ENCODE data around the gene CNIH2. TPM values are rescaled to one million over a fixed set of nuclear protein-coding genes. Genes with fewer than 3 reads are reported as not detected.

Gene CNIH2
- total RNA-seq, 1 donor from 2014 or later: 46.0 TPM

DNA sequence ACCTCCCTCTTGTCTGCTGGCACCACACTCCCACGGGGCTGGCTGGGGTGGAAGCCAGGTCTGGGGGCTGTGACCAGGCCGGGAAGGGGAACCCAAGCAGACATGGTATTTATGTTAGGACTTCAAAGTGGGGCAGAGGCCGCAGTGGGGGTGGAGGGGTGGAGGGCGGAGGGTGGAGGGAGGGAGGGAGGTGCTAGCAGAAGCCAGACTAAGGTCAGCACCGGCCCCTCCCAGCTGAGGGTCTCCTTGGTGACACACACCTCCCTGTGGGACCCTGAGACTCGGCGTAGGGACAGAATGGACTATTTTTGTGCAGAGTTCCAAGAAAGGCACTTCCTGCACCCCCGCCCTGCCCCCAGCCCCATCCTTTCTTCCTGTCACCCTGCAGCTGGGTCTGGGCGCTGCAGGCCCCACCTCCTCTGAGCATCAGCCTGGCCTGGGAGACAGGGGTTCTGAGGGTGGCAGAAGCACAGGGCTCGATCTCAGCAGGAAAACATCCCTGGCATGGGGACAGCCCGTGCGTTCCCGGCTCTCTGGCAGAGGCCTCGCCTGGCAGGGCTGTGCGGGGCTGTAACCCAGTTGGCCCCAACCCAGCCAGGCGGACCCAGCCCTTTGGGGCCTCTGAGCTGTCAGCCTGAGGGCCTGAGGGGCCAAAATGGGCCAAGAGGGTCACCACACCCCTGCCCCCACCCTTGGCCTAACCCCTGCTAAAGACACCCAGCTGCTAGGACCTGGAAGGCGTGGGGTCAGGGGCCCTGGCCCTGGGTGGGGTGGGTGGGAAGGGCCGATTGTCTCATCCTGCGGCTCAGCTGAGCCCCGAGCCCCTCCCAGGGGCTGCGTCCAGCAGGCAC, 48.5 kb downstream of the CNIH2 start:
- Mint-ChIP-seq H3K4me1 (peaks cover 49% of the 10 kb centered on the region), H3K9me3 (peaks cover 8% of the 10 kb centered on the region), H3K27ac (ENCODE audit: unreplicated experiment) (peak overlapping the region; percentile 39), H3K4me3 (peak overlapping the region; percentile 27), H3K36me3 (ENCODE audit: low read depth) (no peaks in the 10 kb centered on the region), H3K27me3 (ENCODE audit: low read depth) (no peaks in the 10 kb centered on the region)
- TF ChIP-seq, protein P1, sequence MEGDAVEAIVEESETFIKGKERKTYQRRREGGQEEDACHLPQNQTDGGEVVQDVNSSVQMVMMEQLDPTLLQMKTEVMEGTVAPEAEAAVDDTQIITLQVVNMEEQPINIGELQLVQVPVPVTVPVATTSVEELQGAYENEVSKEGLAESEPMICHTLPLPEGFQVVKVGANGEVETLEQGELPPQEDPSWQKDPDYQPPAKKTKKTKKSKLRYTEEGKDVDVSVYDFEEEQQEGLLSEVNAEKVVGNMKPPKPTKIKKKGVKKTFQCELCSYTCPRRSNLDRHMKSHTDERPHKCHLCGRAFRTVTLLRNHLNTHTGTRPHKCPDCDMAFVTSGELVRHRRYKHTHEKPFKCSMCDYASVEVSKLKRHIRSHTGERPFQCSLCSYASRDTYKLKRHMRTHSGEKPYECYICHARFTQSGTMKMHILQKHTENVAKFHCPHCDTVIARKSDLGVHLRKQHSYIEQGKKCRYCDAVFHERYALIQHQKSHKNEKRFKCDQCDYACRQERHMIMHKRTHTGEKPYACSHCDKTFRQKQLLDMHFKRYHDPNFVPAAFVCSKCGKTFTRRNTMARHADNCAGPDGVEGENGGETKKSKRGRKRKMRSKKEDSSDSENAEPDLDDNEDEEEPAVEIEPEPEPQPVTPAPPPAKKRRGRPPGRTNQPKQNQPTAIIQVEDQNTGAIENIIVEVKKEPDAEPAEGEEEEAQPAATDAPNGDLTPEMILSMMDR (conservative IDR thresholded peaks at IDR 0.05): no peak
- DNase-seq (ENCODE audit: low read depth, low spot score): no peak

DNA sequence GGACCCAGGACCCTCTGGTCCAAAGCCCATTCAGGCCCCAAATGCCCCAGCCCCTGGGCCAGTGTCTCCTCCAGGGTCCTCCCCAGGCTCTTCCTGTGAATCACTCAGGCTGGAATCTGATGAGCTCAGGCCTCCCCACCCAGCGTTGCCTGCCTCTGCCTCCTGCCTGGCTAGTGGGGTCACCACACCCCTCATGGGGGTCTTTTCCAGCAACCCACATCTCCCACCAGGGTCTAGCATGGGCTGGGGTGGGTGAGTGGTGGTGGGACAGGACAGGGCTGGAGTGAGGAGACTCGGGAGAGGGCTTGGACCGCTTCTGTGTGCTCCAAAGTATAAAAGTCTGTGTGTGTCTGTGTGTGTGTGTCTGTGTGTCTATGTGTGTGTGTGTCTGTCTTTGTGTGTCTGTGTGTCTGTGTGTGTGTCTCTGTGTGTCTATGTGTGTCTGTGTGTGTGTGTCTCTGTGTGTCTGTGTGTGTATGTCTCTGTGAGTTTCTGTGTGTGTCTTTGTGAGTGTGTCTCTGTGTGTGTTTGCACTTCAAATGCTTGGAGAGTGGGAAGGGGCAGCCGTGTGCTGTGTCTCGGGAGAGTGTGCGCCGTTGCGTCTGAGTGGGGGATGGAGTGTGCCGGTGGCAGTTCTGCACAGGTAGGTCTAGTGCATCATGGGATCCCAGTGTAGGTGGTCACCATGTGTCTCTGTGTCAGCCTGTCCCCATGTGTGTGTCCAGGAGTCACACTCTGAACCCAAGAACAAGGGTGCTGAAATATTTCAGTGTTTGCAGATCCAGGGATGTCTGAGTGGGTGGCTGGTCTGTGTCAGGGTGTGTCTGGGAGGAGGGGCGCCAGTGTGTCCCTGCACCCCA, 49.4 kb downstream of the CNIH2 start:
- Mint-ChIP-seq H3K9me3 (peaks cover 8% of the 10 kb centered on the region), H3K36me3 (ENCODE audit: low read depth) (no peaks in the 10 kb centered on the region), H3K27ac (ENCODE audit: unreplicated experiment) (peak overlapping the region; percentile 59), H3K4me3 (peak overlapping the region; percentile 0), H3K27me3 (ENCODE audit: low read depth) (no peaks in the 10 kb centered on the region), H3K4me1 (peaks cover 46% of the 10 kb centered on the region)
- DNase-seq (ENCODE audit: low read depth, low spot score): no peak
- TF ChIP-seq, protein P1 (conservative IDR thresholded peaks at IDR 0.05): no peak

DNA sequence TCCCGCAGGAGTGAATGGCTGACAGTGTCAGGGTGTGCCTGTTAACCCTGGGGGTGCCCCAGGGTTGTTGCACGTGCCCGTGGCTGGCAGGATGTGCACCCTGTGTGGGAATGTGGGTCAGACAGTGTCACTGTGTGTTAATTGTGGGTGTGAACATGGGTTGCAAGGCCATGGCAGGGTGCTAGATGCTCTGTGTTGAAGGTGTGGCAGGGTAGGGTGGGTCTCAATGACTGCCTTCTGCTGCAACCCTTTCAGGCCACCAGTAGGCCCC, 50.0 kb downstream of the CNIH2 start:
- peaks cover 8% of the 10 kb centered on the region for H3K9me3 Mint-ChIP-seq
- H3K27me3 Mint-ChIP-seq (ENCODE audit: low read depth): no peaks in the 10 kb centered on the region
- TF ChIP-seq, protein P1 (conservative IDR thresholded peaks at IDR 0.05): no peak
- DNase-seq (ENCODE audit: low read depth, low spot score): no peak
- no peak overlapping the region for H3K4me3 Mint-ChIP-seq
- no peak overlapping the region for H3K27ac Mint-ChIP-seq (ENCODE audit: unreplicated experiment)
- H3K4me1 Mint-ChIP-seq: peaks cover 41% of the 10 kb centered on the region
- H3K36me3 Mint-ChIP-seq (ENCODE audit: low read depth): no peaks in the 10 kb centered on the region

DNA sequence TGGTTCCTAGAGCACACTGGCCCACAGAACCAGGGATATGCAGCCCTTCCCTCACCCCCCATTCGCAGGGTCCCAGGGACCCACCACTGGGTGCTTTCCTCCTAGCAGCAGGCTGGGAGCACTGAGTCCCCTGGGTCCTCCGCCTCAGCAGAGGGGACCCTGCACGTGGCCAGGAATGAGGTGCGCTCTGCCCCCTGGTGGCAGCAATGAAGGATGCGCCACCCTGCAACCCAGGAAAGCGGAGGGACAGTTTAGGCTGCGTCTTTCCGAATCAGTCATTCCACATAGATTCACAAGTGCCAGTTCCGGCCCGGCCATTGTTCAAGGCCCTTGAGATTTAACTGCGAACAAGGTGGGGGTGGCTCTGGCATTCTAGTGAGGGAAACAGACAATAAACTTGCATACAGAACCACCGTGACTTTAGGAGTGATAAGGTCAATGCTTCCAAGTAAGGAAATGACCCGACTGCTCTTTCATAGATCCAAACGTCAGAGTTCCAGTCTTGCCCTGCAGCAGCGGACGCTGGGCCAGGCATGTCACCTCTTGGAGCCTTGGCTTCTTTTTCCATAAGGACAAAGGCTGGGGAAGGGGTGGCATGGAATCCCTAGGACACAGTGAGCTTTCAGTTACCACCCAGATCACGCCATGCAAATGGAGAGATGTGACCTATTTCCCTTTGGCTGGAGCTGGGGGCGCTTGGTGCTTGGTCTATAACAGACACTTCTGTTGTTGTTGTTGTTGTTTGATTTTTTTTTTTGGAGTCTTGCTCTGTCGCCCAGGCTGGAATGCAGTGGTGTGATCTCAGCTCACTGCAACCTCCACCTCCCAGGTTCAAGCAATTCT, 50.5 kb downstream of the CNIH2 start:
- peak; percentile 80 for DNase-seq (ENCODE audit: low read depth, low spot score)
- Mint-ChIP-seq H3K4me3 (peak overlapping the region; percentile 68), H3K36me3 (ENCODE audit: low read depth) (no peaks in the 10 kb centered on the region), H3K27me3 (ENCODE audit: low read depth) (no peaks in the 10 kb centered on the region), H3K4me1 (peaks cover 35% of the 10 kb centered on the region), H3K27ac (ENCODE audit: unreplicated experiment) (no peak overlapping the region), H3K9me3 (peaks cover 2% of the 10 kb centered on the region)
- TF ChIP-seq, protein P1 (conservative IDR thresholded peaks at IDR 0.05): peak; percentile 96

DNA sequence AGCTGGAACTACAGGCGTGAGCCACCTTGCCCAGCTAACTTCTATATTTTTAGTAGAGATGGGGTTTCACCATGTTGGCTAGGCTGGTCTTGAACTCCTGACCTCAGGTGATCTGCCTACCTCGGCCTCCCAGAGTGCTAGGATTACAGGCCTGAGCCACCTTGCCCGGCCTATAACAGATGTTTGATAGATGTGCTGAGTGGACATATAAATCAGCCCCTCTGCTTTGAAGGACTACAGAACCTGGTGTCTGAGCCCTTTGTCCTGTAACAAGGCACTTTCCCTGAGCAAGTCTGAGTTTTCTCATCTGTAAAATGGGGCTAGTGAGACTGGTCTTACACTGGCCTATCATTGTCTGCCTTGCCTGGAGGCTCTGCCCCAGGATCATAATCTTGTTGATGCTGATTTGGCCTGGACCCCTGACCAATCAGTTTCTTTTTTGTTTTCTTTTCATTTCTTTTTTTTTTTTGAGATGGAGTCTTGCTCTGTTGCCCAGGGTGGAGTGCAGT, 51.2 kb downstream of the CNIH2 start:
- DNase-seq (ENCODE audit: low read depth, low spot score): no peak
- no peaks in the 10 kb centered on the region for H3K27me3 Mint-ChIP-seq (ENCODE audit: low read depth)
- no peak overlapping the region for H3K27ac Mint-ChIP-seq (ENCODE audit: unreplicated experiment)
- H3K9me3 Mint-ChIP-seq: no peaks in the 10 kb centered on the region
- TF ChIP-seq, protein P1 (conservative IDR thresholded peaks at IDR 0.05): no peak
- H3K4me3 Mint-ChIP-seq: no peak overlapping the region
- peaks cover 28% of the 10 kb centered on the region for H3K4me1 Mint-ChIP-seq
- H3K36me3 Mint-ChIP-seq (ENCODE audit: low read depth): no peaks in the 10 kb centered on the region

Data from neural crest cell (in vitro differentiated cells).